GM21423 (cell line): ENCODE measurements around the gene RASA2.
"Not testable (repeated sequence)": the region's sequence is repeated elsewhere in the genome, so short reads cannot be mapped to it uniquely, and the experiment has no call there.

ENCODE experiments used
- ATAC-seq: cut with Tn5 transposase; IDR thresholded peaks from one replicate; pipeline ENCODE4 v1.9.1; 2021; ENCODE audit warnings: mild to moderate bottlenecking, moderate library complexity; ENCODE audit not compliant: unreplicated experiment

Gene RASA2

GRCh38 chr3:141628868-141629441, 142.1 kb downstream of the RASA2 start:
- not testable (repeated sequence) for ATAC-seq

GRCh38 chr3:141629976-141630375, 143.1 kb downstream of the RASA2 start:
- no peak for ATAC-seq

- ATAC-seq = no peak
Observed at GRCh38 chr3:141632779-141633374, 146.1 kb downstream of the RASA2 start.

- no peak for ATAC-seq
Observed at GRCh38 chr3:141642215-141642614, 155.4 kb downstream of the RASA2 start.

- no peak for ATAC-seq
Observed at GRCh38 chr3:141643391-141643790, 156.6 kb downstream of the RASA2 start.

- no peak for ATAC-seq
Observed at GRCh38 chr3:141643796-141644195, 157.0 kb downstream of the RASA2 start.

- peak; percentile 67 for ATAC-seq
Observed at GRCh38 chr3:141644931-141645330, 158.1 kb downstream of the RASA2 start.

GRCh38 chr3:141646760-141647561, 160.1 kb downstream of the RASA2 start:
- ATAC-seq = no peak

- no peak for ATAC-seq
Observed at GRCh38 chr3:141647562-141647915, 160.7 kb downstream of the RASA2 start.

- no peak for ATAC-seq
Observed at GRCh38 chr3:141648055-141648910, 161.5 kb downstream of the RASA2 start.

GRCh38 chr3:141649871-141650270, 163.0 kb downstream of the RASA2 start:
- no peak for ATAC-seq

- ATAC-seq = no peak
Observed at GRCh38 chr3:141650783-141651182, 164.0 kb downstream of the RASA2 start.

GRCh38 chr3:141651409-141651808, 164.6 kb downstream of the RASA2 start:
- ATAC-seq = no peak

GRCh38 chr3:141652349-141652748, 165.5 kb downstream of the RASA2 start:
- no peak for ATAC-seq

- ATAC-seq = no peak
Observed at GRCh38 chr3:141653847-141654246, 167.0 kb downstream of the RASA2 start.

- no peak for ATAC-seq
Observed at GRCh38 chr3:141655801-141656200, 169.0 kb downstream of the RASA2 start.

- no peak for ATAC-seq
Observed at GRCh38 chr3:141656771-141657170, 169.9 kb downstream of the RASA2 start.

GRCh38 chr3:141657516-141657915, 170.7 kb downstream of the RASA2 start:
- ATAC-seq = no peak

- no peak for ATAC-seq
Observed at GRCh38 chr3:141659821-141660613, 173.2 kb downstream of the RASA2 start.

- no peak for ATAC-seq
Observed at GRCh38 chr3:141660614-141660947, 173.8 kb downstream of the RASA2 start.
